Measurements from ENCODE around the gene BST2. TPM values are rescaled to one million over a fixed set of nuclear protein-coding genes. Genes with fewer than 3 reads are reported as not detected.

BST2 gene
- total and polyA plus RNA-seq, 9 of the 15 experiments (the other 6 are each of a cell fraction or from before 2014, with no cell fraction given): 11.2 to 232 (median 151) TPM

DNA sequence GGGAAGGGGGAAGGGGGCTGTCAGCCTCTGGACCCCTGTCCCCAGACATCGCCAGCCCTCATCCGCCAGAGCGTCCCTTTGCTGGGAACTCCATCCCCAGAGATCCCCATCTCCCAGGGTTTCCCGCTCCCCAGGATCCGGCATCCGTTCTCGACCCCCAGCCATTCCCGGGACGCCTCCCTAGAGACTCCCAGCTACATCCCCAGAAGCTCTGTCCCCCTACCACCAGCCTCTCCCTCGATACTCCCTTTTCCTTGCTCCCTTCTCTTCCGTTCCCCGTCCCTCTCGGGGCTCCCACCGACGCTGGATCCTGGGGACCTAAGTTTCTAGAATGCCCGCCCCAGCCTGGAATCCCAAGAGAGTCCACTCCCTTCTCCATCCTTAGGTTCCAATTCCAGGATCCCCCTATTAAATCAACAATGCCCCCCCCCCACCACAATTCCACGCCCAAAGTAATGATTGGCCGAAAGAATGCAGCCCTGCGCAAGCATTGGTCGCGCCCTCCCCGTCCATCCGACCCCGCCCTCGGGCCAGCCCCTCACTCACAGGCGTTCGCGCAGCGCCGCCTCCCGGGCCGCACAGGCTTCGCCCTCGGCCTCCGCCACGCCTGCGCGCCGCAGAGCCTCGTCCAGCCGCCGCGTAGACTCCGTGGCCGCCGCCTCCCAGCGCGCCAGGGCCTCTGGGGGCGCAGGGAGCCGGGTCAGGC, 14.6 kb downstream of the BST2 start (continued):
- peak; percentile 92 to 94 for TF ChIP-seq MAZ (CRISPR knock-in tag; conservative IDR thresholded peaks at IDR 0.05 in 1 of 2, IDR thresholded peaks at IDR 0.05 in 1 of 2)
- no peak for TF ChIP-seq JUN (IDR thresholded peaks at IDR 0.05; ENCODE audit: borderline replicate concordance, low read depth, low read length)
- no peak for TF ChIP-seq JUN (CRISPR knock-in tag; IDR thresholded peaks at IDR 0.05; ENCODE audit: borderline replicate concordance)
- no peak for TF ChIP-seq SMAD1 (IDR thresholded peaks at IDR 0.05; ENCODE audit: low read depth, low read length, partially characterized antibody)
- TF ChIP-seq, protein P1, sequence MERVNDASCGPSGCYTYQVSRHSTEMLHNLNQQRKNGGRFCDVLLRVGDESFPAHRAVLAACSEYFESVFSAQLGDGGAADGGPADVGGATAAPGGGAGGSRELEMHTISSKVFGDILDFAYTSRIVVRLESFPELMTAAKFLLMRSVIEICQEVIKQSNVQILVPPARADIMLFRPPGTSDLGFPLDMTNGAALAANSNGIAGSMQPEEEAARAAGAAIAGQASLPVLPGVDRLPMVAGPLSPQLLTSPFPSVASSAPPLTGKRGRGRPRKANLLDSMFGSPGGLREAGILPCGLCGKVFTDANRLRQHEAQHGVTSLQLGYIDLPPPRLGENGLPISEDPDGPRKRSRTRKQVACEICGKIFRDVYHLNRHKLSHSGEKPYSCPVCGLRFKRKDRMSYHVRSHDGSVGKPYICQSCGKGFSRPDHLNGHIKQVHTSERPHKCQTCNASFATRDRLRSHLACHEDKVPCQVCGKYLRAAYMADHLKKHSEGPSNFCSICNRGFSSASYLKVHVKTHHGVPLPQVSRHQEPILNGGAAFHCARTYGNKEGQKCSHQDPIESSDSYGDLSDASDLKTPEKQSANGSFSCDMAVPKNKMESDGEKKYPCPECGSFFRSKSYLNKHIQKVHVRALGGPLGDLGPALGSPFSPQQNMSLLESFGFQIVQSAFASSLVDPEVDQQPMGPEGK (CRISPR knock-in tag; IDR thresholded peaks at IDR 0.05; ENCODE audit: borderline replicate concordance): no peak
- TF ChIP-seq ILF3 (IDR thresholded peaks at IDR 0.05; ENCODE audit: borderline replicate concordance): peak; percentile 73; the same call in 1 of the 2 replicates
- TF ChIP-seq PHB (CRISPR knock-in tag; IDR thresholded peaks at IDR 0.05): no peak
- TF ChIP-seq ZNF830 (CRISPR knock-in tag; IDR thresholded peaks at IDR 0.05): no peak
- TF ChIP-seq RAD21 (CRISPR knock-in tag; conservative IDR thresholded peaks at IDR 0.05 in 1 of 2, IDR thresholded peaks at IDR 0.05 in 1 of 2): peak; percentile 80 to 82
- TF ChIP-seq NFE2 (IDR thresholded peaks at IDR 0.05; ENCODE audit: low read depth): no peak
- peak; percentile 89 for TF ChIP-seq ZBTB7A (IDR thresholded peaks at IDR 0.05; ENCODE audit: borderline replicate concordance, control insufficient read depth, low read depth, low read length)
- no peak for TF ChIP-seq DDX20 (tag; IDR thresholded peaks at IDR 0.05; ENCODE audit: low read depth)
- no peak for TF ChIP-seq SMARCA5 (IDR thresholded peaks at IDR 0.05)
- TF ChIP-seq ZNF444 (CRISPR knock-in tag; IDR thresholded peaks at IDR 0.05): no peak
- TF ChIP-seq ATF1 (CRISPR knock-in tag; IDR thresholded peaks at IDR 0.05): no peak
- TF ChIP-seq ATF1 (tag; IDR thresholded peaks at IDR 0.05): peak; percentile 68
- no peak for TF ChIP-seq KLF13 (tag; IDR thresholded peaks at IDR 0.05; ENCODE audit: borderline replicate concordance, low read depth)
- TF ChIP-seq, protein P2, sequence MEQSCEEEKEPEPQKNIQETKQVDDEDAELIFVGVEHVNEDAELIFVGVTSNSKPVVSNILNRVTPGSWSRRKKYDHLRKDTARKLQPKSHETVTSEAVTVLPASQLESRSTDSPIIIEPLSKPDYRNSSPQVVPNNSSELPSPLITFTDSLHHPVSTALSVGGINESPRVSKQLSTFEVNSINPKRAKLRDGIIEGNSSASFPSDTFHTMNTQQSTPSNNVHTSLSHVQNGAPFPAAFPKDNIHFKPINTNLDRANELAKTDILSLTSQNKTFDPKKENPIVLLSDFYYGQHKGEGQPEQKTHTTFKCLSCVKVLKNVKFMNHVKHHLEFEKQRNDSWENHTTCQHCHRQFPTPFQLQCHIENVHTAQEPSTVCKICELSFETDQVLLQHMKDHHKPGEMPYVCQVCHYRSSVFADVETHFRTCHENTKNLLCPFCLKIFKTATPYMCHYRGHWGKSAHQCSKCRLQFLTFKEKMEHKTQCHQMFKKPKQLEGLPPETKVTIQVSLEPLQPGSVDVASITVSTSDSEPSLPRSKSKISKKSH (CRISPR knock-in tag; IDR thresholded peaks at IDR 0.05): no peak
- no peak for TF ChIP-seq FOXM1 (IDR thresholded peaks at IDR 0.05; ENCODE audit: low read depth)
- TF ChIP-seq FOXM1 (CRISPR knock-in tag; IDR thresholded peaks at IDR 0.05; ENCODE audit: low read depth): no peak
- TF ChIP-seq CREB1 (IDR thresholded peaks at IDR 0.05): peak; percentile 62; the same call in 1 of the 2 replicates
- TF ChIP-seq CREB1 (CRISPR knock-in tag; IDR thresholded peaks at IDR 0.05): peak; percentile 74
- TF ChIP-seq, protein P3, sequence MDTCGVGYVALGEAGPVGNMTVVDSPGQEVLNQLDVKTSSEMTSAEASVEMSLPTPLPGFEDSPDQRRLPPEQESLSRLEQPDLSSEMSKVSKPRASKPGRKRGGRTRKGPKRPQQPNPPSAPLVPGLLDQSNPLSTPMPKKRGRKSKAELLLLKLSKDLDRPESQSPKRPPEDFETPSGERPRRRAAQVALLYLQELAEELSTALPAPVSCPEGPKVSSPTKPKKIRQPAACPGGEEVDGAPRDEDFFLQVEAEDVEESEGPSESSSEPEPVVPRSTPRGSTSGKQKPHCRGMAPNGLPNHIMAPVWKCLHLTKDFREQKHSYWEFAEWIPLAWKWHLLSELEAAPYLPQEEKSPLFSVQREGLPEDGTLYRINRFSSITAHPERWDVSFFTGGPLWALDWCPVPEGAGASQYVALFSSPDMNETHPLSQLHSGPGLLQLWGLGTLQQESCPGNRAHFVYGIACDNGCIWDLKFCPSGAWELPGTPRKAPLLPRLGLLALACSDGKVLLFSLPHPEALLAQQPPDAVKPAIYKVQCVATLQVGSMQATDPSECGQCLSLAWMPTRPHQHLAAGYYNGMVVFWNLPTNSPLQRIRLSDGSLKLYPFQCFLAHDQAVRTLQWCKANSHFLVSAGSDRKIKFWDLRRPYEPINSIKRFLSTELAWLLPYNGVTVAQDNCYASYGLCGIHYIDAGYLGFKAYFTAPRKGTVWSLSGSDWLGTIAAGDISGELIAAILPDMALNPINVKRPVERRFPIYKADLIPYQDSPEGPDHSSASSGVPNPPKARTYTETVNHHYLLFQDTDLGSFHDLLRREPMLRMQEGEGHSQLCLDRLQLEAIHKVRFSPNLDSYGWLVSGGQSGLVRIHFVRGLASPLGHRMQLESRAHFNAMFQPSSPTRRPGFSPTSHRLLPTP (IDR thresholded peaks at IDR 0.05; ENCODE audit: borderline replicate concordance, extremely low read depth, insufficient read length): no peak
